ENCODE data around the gene GATM. TPM values are rescaled to one million over a fixed set of nuclear protein-coding genes. Genes with fewer than 3 reads are reported as not detected.

Gene GATM
- total RNA-seq, 2 donors from 2014 or later, result 35.2 to 83.4 TPM

- no peak overlapping the region for H3K27ac Mint-ChIP-seq
- no peaks in the 10 kb centered on the region for H3K27me3 Mint-ChIP-seq (ENCODE audit: insufficient read depth)
- H3K27me3 ChIP-seq (ENCODE audit: control insufficient read depth, insufficient read depth, low read length, poor library complexity, severe bottlenecking), result no peaks in the 10 kb centered on the region
- peaks cover 30% of the 10 kb centered on the region for H3K4me1 Mint-ChIP-seq
- H3K9ac ChIP-seq (ENCODE audit: extremely low read depth, low read length, poor library complexity, severe bottlenecking), result no peak overlapping the region
- no peaks in the 10 kb centered on the region for H3K9me3 ChIP-seq (ENCODE audit: control insufficient read depth, low read length)
- H3K36me3 ChIP-seq (ENCODE audit: control insufficient read depth, insufficient read depth, low read length), result no peaks in the 10 kb centered on the region
- H3K4me3 ChIP-seq (ENCODE audit: low read length), result no peak overlapping the region
- H3K4me1 ChIP-seq (ENCODE audit: control insufficient read depth, insufficient read depth, low read length), result peaks cover 13% of the 10 kb centered on the region
- H3K4me3 Mint-ChIP-seq, result no peak overlapping the region
- TF ChIP-seq CTCF (conservative IDR thresholded peaks at IDR 0.05), result no peak
- no peak for DNase-seq
- H3K9me3 Mint-ChIP-seq, result peaks cover 3% of the 10 kb centered on the region
- H3K27ac ChIP-seq (ENCODE audit: low read depth, low read length), result no peak overlapping the region
- 97% methylated on average over 2 of the region's 3 CpGs; no CpG with 5 or more reads in 1 of the 2 experiments for WGBS, 2 experiments (ENCODE audit: insufficient coverage in 1 of 2, insufficient read length in 1 of 2)
- H3K36me3 Mint-ChIP-seq (ENCODE audit: low read depth), result no peaks in the 10 kb centered on the region
These were observed 39.9 kb downstream of the GATM start for GRCh38 chr15:45338417-45338816.

- Histone ChIP-seq H3K9me3 (ENCODE audit: control insufficient read depth, low read length) (no peaks in the 10 kb centered on the region), H3K9ac (ENCODE audit: extremely low read depth, low read length, poor library complexity, severe bottlenecking) (no peak overlapping the region), H3K27ac (ENCODE audit: low read depth, low read length) (no peak overlapping the region), H3K36me3 (ENCODE audit: control insufficient read depth, insufficient read depth, low read length) (no peaks in the 10 kb centered on the region), H3K27me3 (ENCODE audit: control insufficient read depth, insufficient read depth, low read length, poor library complexity, severe bottlenecking) (no peaks in the 10 kb centered on the region), H3K4me3 (ENCODE audit: low read length) (no peak overlapping the region), H3K4me1 (ENCODE audit: control insufficient read depth, insufficient read depth, low read length) (peaks cover 11% of the 10 kb centered on the region)
- H3K27me3 Mint-ChIP-seq (ENCODE audit: insufficient read depth), result no peaks in the 10 kb centered on the region
- no peak overlapping the region for H3K4me3 Mint-ChIP-seq
- peaks cover 22% of the 10 kb centered on the region for H3K4me1 Mint-ChIP-seq
- no peak overlapping the region for H3K27ac Mint-ChIP-seq
- TF ChIP-seq CTCF (conservative IDR thresholded peaks at IDR 0.05), result no peak
- DNase-seq, result no peak
- peaks cover 3% of the 10 kb centered on the region for H3K9me3 Mint-ChIP-seq
- no peaks in the 10 kb centered on the region for H3K36me3 Mint-ChIP-seq (ENCODE audit: low read depth)
- 80 to 83% methylated on average over 1 of the region's 1 CpG for WGBS, 2 experiments (ENCODE audit: insufficient coverage in 1 of 2, insufficient read length in 1 of 2)
These were observed 41.1 kb downstream of the GATM start for GRCh38 chr15:45337224-45337623.

GRCh38 chr15:45333550-45333949 lies 44.8 kb downstream of the GATM start:
- Mint-ChIP-seq H3K9me3 (peaks cover 3% of the 10 kb centered on the region), H3K4me3 (no peak overlapping the region), H3K4me1 (peaks cover 15% of the 10 kb centered on the region), H3K36me3 (ENCODE audit: low read depth) (no peaks in the 10 kb centered on the region), H3K27ac (no peak overlapping the region), H3K27me3 (ENCODE audit: insufficient read depth) (no peaks in the 10 kb centered on the region)
- TF ChIP-seq CTCF (conservative IDR thresholded peaks at IDR 0.05), result no peak
- Histone ChIP-seq H3K4me1 (ENCODE audit: control insufficient read depth, insufficient read depth, low read length) (peaks cover 2% of the 10 kb centered on the region), H3K4me3 (ENCODE audit: low read length) (no peak overlapping the region), H3K27me3 (ENCODE audit: control insufficient read depth, insufficient read depth, low read length, poor library complexity, severe bottlenecking) (no peaks in the 10 kb centered on the region), H3K36me3 (ENCODE audit: control insufficient read depth, insufficient read depth, low read length) (no peaks in the 10 kb centered on the region), H3K9me3 (ENCODE audit: control insufficient read depth, low read length) (no peaks in the 10 kb centered on the region), H3K9ac (ENCODE audit: extremely low read depth, low read length, poor library complexity, severe bottlenecking) (no peak overlapping the region), H3K27ac (ENCODE audit: low read depth, low read length) (no peak overlapping the region)
- no peak for DNase-seq
- WGBS, 2 experiments (ENCODE audit: insufficient coverage in 1 of 2, insufficient read length in 1 of 2), result 92 to 93% methylated on average over 3 of the region's 3 CpGs
